K562 (cell line): Measurements from ENCODE around the gene URAD. TPM values are rescaled to one million over a fixed set of nuclear protein-coding genes. Genes with fewer than 3 reads are reported as not detected.

ENCODE experiments used
- ATAC-seq: fragments of 200-7000 bp; cut with Tn5 transposase; 3 replicates; pipeline ENCODE4 v1.9.1; 2020; ENCODE audit warnings: moderate library complexity
- BruUV-seq: library from RNA; stranded (reverse); fragments of 400-500 nt; replicated peaks from 2 replicates; lab custom pipeline; 2021; lab: Mats Ljungman, UMichigan
- CTCF ChIA-PET: fragments of 300-600 bp; formaldehyde crosslinking; extraction: SDS; loops from one replicate; lab custom pipeline; 2021; ENCODE audit warnings: low intra/inter-chr PET ratio; lab: Yijun Ruan, JAX
- POLR2A ChIA-PET: fragments of 300-600, 350-650 bp; sonication (Branson Sonifier 250); formaldehyde crosslinking; extraction: SDS; loops from one replicate; lab custom pipeline; 2021; ENCODE audit warnings: antibody characterized with exemption, inconsistent platforms; lab: Yijun Ruan, JAX
- DNase-seq, 4 experiments: peaks; one replicate each; pipeline versions ENCODE4 v3.0.0 to v3.0.0-alpha.2; 2011 to 2018; ENCODE audit warnings: low spot score in 3 of 4, mixed read lengths in 3 of 4; ENCODE audit errors: extremely low read depth in 1 of 4
- FAIRE-seq: peaks from 2 replicates; lab custom pipeline; 2011; peaks lifted over from hg19 to GRCh38; lab: Jason Lieb, UNC
- H2AFZ ChIP-seq: 2 replicates; pipeline ENCODE4 v1.6.0; 2011; ENCODE audit warnings: low read depth, low read length, control low read depth, inconsistent platforms
- H3K27ac ChIP-seq: fragments of 200-600 bp; 3 replicates; pipeline ENCODE4 v1.8.0; 2011; ENCODE audit warnings: low read depth, mild to moderate bottlenecking, control low read depth, inconsistent platforms, low read length, moderate library complexity, mixed read lengths; ENCODE audit errors: extremely low read depth
- H3K27me3 ChIP-seq, 2 experiments: fragments of 300-600 bp in 1 of 2; 2 replicates in 1 of 2; 3 replicates in 1 of 2; pipeline versions ENCODE4 v1.6.0 to v1.8.0; 2011; ENCODE audit warnings: inconsistent platforms in 2 of 2, low read length in 2 of 2, mild to moderate bottlenecking in 1 of 2, mixed read lengths in 1 of 2, moderate library complexity in 1 of 2; ENCODE audit not compliant: control insufficient read depth in 2 of 2, insufficient read depth in 2 of 2
- H3K36me3 ChIP-seq: fragments of 300-600 bp; 3 replicates; pipeline ENCODE4 v1.8.0; 2011; ENCODE audit warnings: mild to moderate bottlenecking, low read length, inconsistent platforms; ENCODE audit not compliant: control insufficient read depth, insufficient read depth
- H3K4me1 ChIP-seq, 2 experiments: fragments of 200-600 bp in 1 of 2; replicated peaks in 1 of 2; 2 replicates in 1 of 2; 3 replicates in 1 of 2; pipeline versions ENCODE4 v1.5.1 to v1.8.0; 2011; ENCODE audit warnings: inconsistent platforms in 2 of 2, low read length in 2 of 2, mild to moderate bottlenecking in 1 of 2, mixed read lengths in 1 of 2, moderate library complexity in 1 of 2; ENCODE audit not compliant: control insufficient read depth in 2 of 2, insufficient read depth in 2 of 2
- H3K4me2 ChIP-seq: 2 replicates; pipeline ENCODE4 v1.6.1; 2011; ENCODE audit warnings: low read length, control low read depth, inconsistent platforms, mixed read lengths; ENCODE audit not compliant: insufficient read depth
- H3K4me3 ChIP-seq: fragments of 200-600 bp; sonication (generic), shearing (Covaris generic); 2 replicates; pipeline ENCODE4 v1.5.1; 2016; ENCODE audit warnings: control low read depth, inconsistent platforms
- H3K79me2 ChIP-seq: fragments of 200-600 bp; 3 replicates; pipeline ENCODE4 v1.8.0; 2011; ENCODE audit warnings: low read length, inconsistent platforms; ENCODE audit not compliant: control insufficient read depth, insufficient read depth
- H3K9ac ChIP-seq, 2 experiments: 2 replicates each; pipeline versions ENCODE4 v1.6.0 to v1.6.1; 2011; ENCODE audit warnings: low read depth in 2 of 2, low read length in 2 of 2, control low read depth in 1 of 2, inconsistent platforms in 1 of 2, mild to moderate bottlenecking in 1 of 2, mixed read lengths in 1 of 2; ENCODE audit not compliant: insufficient read depth in 1 of 2
- H3K9me1 ChIP-seq: one replicate; pipeline ENCODE4 v1.6.0; 2011; ENCODE audit warnings: inconsistent platforms, mild to moderate bottlenecking, low read length, moderate library complexity; ENCODE audit not compliant: control insufficient read depth, insufficient read depth
- H3K9me3 ChIP-seq: replicated peaks from 2 replicates; pipeline ENCODE4 v1.5.1; 2011; ENCODE audit warnings: low read depth, low read length, inconsistent platforms; ENCODE audit not compliant: control insufficient read depth, insufficient read depth
- H4K20me1 ChIP-seq: replicated peaks from 2 replicates; pipeline ENCODE4 v1.6.1; 2011; ENCODE audit warnings: low read length, inconsistent platforms, mixed read lengths; ENCODE audit not compliant: control insufficient read depth, insufficient read depth
- CCAR2 ChIP-seq: fragments of 200-400 bp; formaldehyde crosslinking; IDR thresholded peaks from 2 replicates; pipeline ENCODE4 v1.6.1; 2017; ENCODE audit warnings: mild to moderate bottlenecking, low read depth, low read length
- CHD4 ChIP-seq: fragments of 200-600 bp; sonication (generic); IDR thresholded peaks from 3 replicates; pipeline ENCODE4 v1.6.1; 2012; ENCODE audit warnings: low read depth, mild to moderate bottlenecking, mixed read lengths, low read length, inconsistent platforms; ENCODE audit not compliant: insufficient read depth, insufficient replicate concordance, poor library complexity, severe bottlenecking
- ETS2 ChIP-seq: IDR thresholded peaks from 2 replicates; pipeline ENCODE4 v1.6.1; 2016; ENCODE audit warnings: borderline replicate concordance, missing genetic modification characterization, mild to moderate bottlenecking, moderate library complexity, missing compliant biosample characterization; ENCODE audit not compliant: poor library complexity, severe bottlenecking
- GTF2F1 ChIP-seq: IDR thresholded peaks from 2 replicates; pipeline ENCODE4 v1.6.1; 2011; ENCODE audit warnings: low read depth, low read length, improper control_type of control experiment
- HDAC8 ChIP-seq: fragments of 450-650 bp; IDR thresholded peaks from 2 replicates; pipeline ENCODE4 v1.6.1; 2016; ENCODE audit warnings: mild to moderate bottlenecking, missing genetic modification characterization, moderate library complexity, missing compliant biosample characterization
- KLF16 ChIP-seq: IDR thresholded peaks from 2 replicates; pipeline ENCODE4 v1.6.1; 2016; ENCODE audit warnings: antibody characterized with exemption
- MTA1 ChIP-seq: fragments of 450-650 bp; IDR thresholded peaks from 2 replicates; pipeline ENCODE4 v1.6.1; 2017; ENCODE audit warnings: borderline replicate concordance
- NCOA2 ChIP-seq, 2 experiments: fragments of 450-650 bp; IDR thresholded peaks; 2 replicates each; pipeline ENCODE4 v1.6.1; 2018; ENCODE audit warnings: mild to moderate bottlenecking in 2 of 2, moderate library complexity in 1 of 2; ENCODE audit not compliant: partially characterized antibody in 2 of 2
- NR2C2 ChIP-seq, 2 experiments: fragments of 200-800 bp in 1 of 2; sonication (Bioruptor generic) in 1 of 2; sonication (generic) in 1 of 2; formaldehyde crosslinking in 1 of 2; IDR thresholded peaks; 2 replicates each; pipeline versions ENCODE4 v1.6.1 to v1.8.0; 2016 to 2022; ENCODE audit warnings: mild to moderate bottlenecking in 1 of 2, missing compliant biosample characterization in 1 of 2, missing genetic modification characterization in 1 of 2, missing genetic modification reagents in 1 of 2
- SAFB ChIP-seq: fragments of 200-400 bp; formaldehyde crosslinking; IDR thresholded peaks from 2 replicates; pipeline ENCODE4 v1.6.1; 2017; ENCODE audit warnings: low read depth, low read length, borderline replicate concordance
- THAP12 ChIP-seq: fragments of 250-450 bp; sonication (Bioruptor Pico); IDR thresholded peaks from 2 replicates; pipeline ENCODE4 v1.9.0; 2021; ENCODE audit warnings: mild to moderate bottlenecking, inconsistent platforms
- TSC22D4 ChIP-seq: fragments of 450-650 bp; IDR thresholded peaks from 2 replicates; pipeline ENCODE4 v1.6.1; 2016; ENCODE audit warnings: missing genetic modification characterization, missing biosample characterization, control low read depth
- YY1 ChIP-seq, 3 experiments: IDR thresholded peaks; 2 replicates each; pipeline ENCODE4 v1.6.1; 2011; ENCODE audit warnings: low read length in 2 of 3, mild to moderate bottlenecking in 2 of 3, moderate library complexity in 2 of 3, borderline replicate concordance in 1 of 3, control low read depth in 1 of 3, low read depth in 1 of 3; ENCODE audit not compliant: insufficient read depth in 3 of 3, insufficient replicate concordance in 2 of 3, control insufficient read depth in 1 of 3, insufficient read length in 1 of 3; ENCODE audit errors: extremely low read depth in 1 of 3
- ZKSCAN8 ChIP-seq: fragments of 200-800 bp; sonication (Bioruptor generic); IDR thresholded peaks from 2 replicates; pipeline ENCODE4 v1.6.1; 2016; ENCODE audit warnings: missing genetic modification characterization, missing compliant biosample characterization
- ZNF324 ChIP-seq: fragments of 250-450 bp; sonication (Bioruptor Pico); IDR thresholded peaks from 2 replicates; pipeline ENCODE4 v1.4.0; 2020; ENCODE audit warnings: mild to moderate bottlenecking
- ZNF444 ChIP-seq: fragments of 250-450 bp; sonication (Bioruptor Pico); IDR thresholded peaks from 2 replicates; pipeline ENCODE4 v1.4.0; 2020; ENCODE audit warnings: mild to moderate bottlenecking, moderate library complexity
- ZNF644 ChIP-seq: fragments of 200-800 bp; sonication (Bioruptor generic); IDR thresholded peaks from 2 replicates; pipeline ENCODE4 v1.6.1; 2016; ENCODE audit warnings: low read depth, missing genetic modification characterization, missing compliant biosample characterization
- WGBS: fragments of 100-300 bp; shearing (Covaris generic); methylation state at CpG from one replicate; pipeline ENCODE4 v1.1.6; 2016; ENCODE audit warnings: low coverage, mixed read lengths; ENCODE audit not compliant: insufficient coverage; ENCODE audit errors: missing lambda C conversion rate; 5-methylcytosine and 5-hydroxymethylcytosine counted together
- in situ Hi-C: fragments of 300-500 bp; cut with MboI; formaldehyde crosslinking; loops from 4 replicates; pipeline ENCODE4 v1.15.0; 2018; ENCODE audit warnings: inconsistent platforms, mixed read lengths
- intact Hi-C: fragments of 100-400 bp; cut with micrococcal nuclease; formaldehyde crosslinking; loops from 2 replicates; pipeline ENCODE4 v1.14.2; 2022
- polyA plus RNA-seq, 8 experiments: library from polyadenylated mRNA; depleted of rRNA in 4 of 8; stranded (reverse) in 5 of 8; unstranded in 3 of 8; fragments of >200 nt; fragmentation: Nextera tagmentation in 2 of 8; fragmentation: Illumina TruSeq in 1 of 8; extraction: Ambion mirVana in 2 of 8; extraction: Trizol in 1 of 8; gene quantifications; 2 replicates each; pipeline versions ENCODE4 v1.2.1 to v1.2.3, GENCODE V29; 2011 to 2014; ENCODE audit warnings: inconsistent platforms in 1 of 8, missing spikeins in 1 of 8
- total RNA-seq, 7 experiments: library from RNA; depleted of rRNA in 6 of 7; stranded (reverse); fragments of >200 nt in 6 of 7; fragmentation: Illumina TruSeq in 2 of 7; extraction: Trizol in 2 of 7; gene quantifications; 2 replicates each; pipeline versions ENCODE4 v1.2.1 to v1.2.3, GENCODE V29; 2011 to 2021; ENCODE audit warnings: low replicate concordance in 1 of 7
- TF ChIP-seq, protein P1 (sequence below): sonication (generic); formaldehyde crosslinking; IDR thresholded peaks from 2 replicates; pipeline ENCODE4 v1.4.0; 2020; ENCODE audit warnings: mild to moderate bottlenecking, missing genetic modification reagents

URAD gene
- total and polyA plus RNA-seq, 9 of the 15 experiments (the other 6 are each of a cell fraction or from before 2014, with no cell fraction given), result not detected

DNA sequence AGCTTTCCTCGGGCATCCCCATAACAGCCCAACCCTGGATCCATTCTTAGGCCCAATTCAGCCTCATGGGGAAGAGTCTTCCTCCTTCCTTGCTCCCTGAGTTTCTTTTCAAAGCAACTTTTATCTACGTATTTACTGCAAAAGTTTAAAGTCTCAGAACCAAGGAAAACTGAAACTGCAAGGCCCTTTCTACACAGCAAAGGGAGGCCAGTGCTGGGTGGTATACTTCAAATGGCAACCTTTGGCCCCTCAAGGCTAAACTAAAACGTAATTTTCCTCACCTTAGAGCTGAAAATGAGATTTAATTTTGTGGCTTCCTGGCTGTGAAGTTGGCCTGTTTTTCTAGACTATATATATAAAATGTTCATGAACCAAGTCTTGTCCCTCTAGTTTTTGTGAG, 25.0 kb downstream of the URAD start:
- no peak for ATAC-seq
- intact Hi-C loops, result no loop called here
- POLR2A ChIA-PET, result interaction anchor here (1.0 kb wide), 1 partner anchor 14 kb away, joined by 3 read pairs; no protein-coding TSS in a partner anchor
- Histone ChIP-seq H3K79me2 (no peaks in the 10 kb centered on the region), H3K36me3 (no peaks in the 10 kb centered on the region), H3K9me1 (no peaks in the 10 kb centered on the region), H2AFZ (no peak overlapping the region), H3K9me3 (no peaks in the 10 kb centered on the region), H3K27ac (no peak overlapping the region), H4K20me1 (no peaks in the 10 kb centered on the region; the same call in 1 of the 2 replicates), H3K4me2 (no peak overlapping the region), H3K4me3 (no peak overlapping the region), H3K27me3 (peaks cover 14 to 60% of the 10 kb centered on the region in 2 experiments; a peak in 4 of 5 replicates), H3K4me1 (peaks cover 0 to 13% of the 10 kb centered on the region in 2 experiments; a peak in 2 of 5 replicates), H3K9ac (no peak overlapping the region)
- DNase-seq, result no peak
- in situ Hi-C loops, result loop anchor here (25.0 kb wide), 1 partner anchor 451 kb away; no protein-coding TSS in a partner anchor
- CTCF ChIA-PET, result no interaction called here
- no TSS peak for BruUV-seq
- WGBS, result 0% methylated on average over 3 of the region's 3 CpGs
- no peak for FAIRE-seq
- no peak for TF ChIP-seq MTA1
- no peak for TF ChIP-seq NR2C2 (CRISPR knock-in tag; IDR thresholded peaks at IDR 0.05)
- TF ChIP-seq NR2C2 (tag; IDR thresholded peaks at IDR 0.05), result no peak
- TF ChIP-seq GTF2F1, result no peak
- no peak for TF ChIP-seq CHD4
- no peak for TF ChIP-seq SAFB
- no peak for TF ChIP-seq ZNF324 (CRISPR knock-in tag)
- no peak for TF ChIP-seq CCAR2
- no peak for TF ChIP-seq TSC22D4
- TF ChIP-seq KLF16, result no peak
- TF ChIP-seq ZNF644 (tag), result no peak
- no peak for TF ChIP-seq ZNF444
- TF ChIP-seq THAP12, result no peak
- TF ChIP-seq YY1 (IDR thresholded peaks at IDR 0.05; ENCODE audit: borderline replicate concordance in 1 of 3, control insufficient read depth in 1 of 3, extremely low read depth in 1 of 3, insufficient read depth in 3 of 3, insufficient read length in 1 of 3, insufficient replicate concordance in 2 of 3, low read depth in 1 of 3, low read length in 2 of 3), result no peak
- TF ChIP-seq ZKSCAN8 (CRISPR knock-in tag), result no peak
- no peak for TF ChIP-seq NCOA2 (IDR thresholded peaks at IDR 0.05; ENCODE audit: partially characterized antibody in 2 of 2)
- no peak for TF ChIP-seq ETS2 (tag)
- no peak for TF ChIP-seq HDAC8 (tag)
- TF ChIP-seq, protein P1, sequence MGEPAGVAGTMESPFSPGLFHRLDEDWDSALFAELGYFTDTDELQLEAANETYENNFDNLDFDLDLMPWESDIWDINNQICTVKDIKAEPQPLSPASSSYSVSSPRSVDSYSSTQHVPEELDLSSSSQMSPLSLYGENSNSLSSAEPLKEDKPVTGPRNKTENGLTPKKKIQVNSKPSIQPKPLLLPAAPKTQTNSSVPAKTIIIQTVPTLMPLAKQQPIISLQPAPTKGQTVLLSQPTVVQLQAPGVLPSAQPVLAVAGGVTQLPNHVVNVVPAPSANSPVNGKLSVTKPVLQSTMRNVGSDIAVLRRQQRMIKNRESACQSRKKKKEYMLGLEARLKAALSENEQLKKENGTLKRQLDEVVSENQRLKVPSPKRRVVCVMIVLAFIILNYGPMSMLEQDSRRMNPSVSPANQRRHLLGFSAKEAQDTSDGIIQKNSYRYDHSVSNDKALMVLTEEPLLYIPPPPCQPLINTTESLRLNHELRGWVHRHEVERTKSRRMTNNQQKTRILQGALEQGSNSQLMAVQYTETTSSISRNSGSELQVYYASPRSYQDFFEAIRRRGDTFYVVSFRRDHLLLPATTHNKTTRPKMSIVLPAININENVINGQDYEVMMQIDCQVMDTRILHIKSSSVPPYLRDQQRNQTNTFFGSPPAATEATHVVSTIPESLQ (CRISPR knock-in tag), result no peak
